ENCODE data around the gene MYL9. TPM values are rescaled to one million over a fixed set of nuclear protein-coding genes. Genes with fewer than 3 reads are reported as not detected.

The MYL9 gene
- total and polyA plus RNA-seq, 2 donors (not counting 1 experiment from before 2014, with no cell fraction given): 25.4 to 457 TPM

DNA sequence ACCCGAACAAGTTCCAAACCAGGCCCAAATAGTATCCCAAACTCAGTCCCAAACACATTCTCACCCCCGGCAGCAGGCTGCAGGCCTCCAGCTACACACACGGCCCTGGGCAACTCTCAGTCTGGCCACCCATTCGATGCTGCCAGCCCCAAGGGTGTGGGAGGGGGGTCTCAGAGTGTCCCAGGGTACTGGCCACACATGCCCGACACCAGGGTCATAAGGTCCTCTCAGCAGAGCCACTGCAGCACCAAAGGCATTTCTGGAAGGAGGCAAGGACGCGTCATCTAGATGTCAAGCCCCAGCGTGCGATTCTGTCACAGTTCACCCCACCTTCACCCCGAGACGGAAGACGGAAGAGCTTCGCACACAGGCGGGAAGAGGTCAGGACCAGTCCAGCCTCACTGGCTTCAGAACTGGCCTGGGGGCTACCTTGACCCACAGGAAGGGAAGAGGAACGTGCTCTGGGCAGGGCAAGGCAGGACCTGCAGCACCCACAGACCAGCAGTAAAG, 9.5 kb downstream of the MYL9 start:
- DNase-seq (ENCODE audit: low read depth in 2 of 2): peak in 1 of 2 donors; percentile 38
- no peak overlapping the region for H3K27ac ChIP-seq (ENCODE audit: insufficient read depth, low read length)
- H3K4me3 ChIP-seq (replicated peaks in 1 of 4; ENCODE audit: control extremely low read depth in 1 of 4, insufficient read depth in 1 of 4, low read depth in 3 of 4, low read length in 4 of 4): no peak overlapping the region
- TF ChIP-seq, protein P1, sequence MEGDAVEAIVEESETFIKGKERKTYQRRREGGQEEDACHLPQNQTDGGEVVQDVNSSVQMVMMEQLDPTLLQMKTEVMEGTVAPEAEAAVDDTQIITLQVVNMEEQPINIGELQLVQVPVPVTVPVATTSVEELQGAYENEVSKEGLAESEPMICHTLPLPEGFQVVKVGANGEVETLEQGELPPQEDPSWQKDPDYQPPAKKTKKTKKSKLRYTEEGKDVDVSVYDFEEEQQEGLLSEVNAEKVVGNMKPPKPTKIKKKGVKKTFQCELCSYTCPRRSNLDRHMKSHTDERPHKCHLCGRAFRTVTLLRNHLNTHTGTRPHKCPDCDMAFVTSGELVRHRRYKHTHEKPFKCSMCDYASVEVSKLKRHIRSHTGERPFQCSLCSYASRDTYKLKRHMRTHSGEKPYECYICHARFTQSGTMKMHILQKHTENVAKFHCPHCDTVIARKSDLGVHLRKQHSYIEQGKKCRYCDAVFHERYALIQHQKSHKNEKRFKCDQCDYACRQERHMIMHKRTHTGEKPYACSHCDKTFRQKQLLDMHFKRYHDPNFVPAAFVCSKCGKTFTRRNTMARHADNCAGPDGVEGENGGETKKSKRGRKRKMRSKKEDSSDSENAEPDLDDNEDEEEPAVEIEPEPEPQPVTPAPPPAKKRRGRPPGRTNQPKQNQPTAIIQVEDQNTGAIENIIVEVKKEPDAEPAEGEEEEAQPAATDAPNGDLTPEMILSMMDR (conservative IDR thresholded peaks at IDR 0.05 in 1 of 2, IDR thresholded peaks at IDR 0.05 in 1 of 2; ENCODE audit: low read depth in 1 of 2, low read length in 2 of 2): no peak
- TF ChIP-seq EZH2 (IDR thresholded peaks at IDR 0.05; ENCODE audit: low read length, missing control alignments): no peak
- no peaks in the 10 kb centered on the region for H3K4me1 ChIP-seq (ENCODE audit: control insufficient read depth, extremely low read depth, insufficient read depth, low read length)
- no peaks in the 10 kb centered on the region for H4K20me1 ChIP-seq (ENCODE audit: control insufficient read depth, extremely low read depth, insufficient read depth, low read length)
- no peak overlapping the region for H3K4me2 ChIP-seq (ENCODE audit: extremely low read depth, insufficient read depth, low read length)
- H3K9me3 ChIP-seq (ENCODE audit: control insufficient read depth, insufficient read depth, low read depth, low read length): no peaks in the 10 kb centered on the region
- no peak overlapping the region for H2AFZ ChIP-seq (ENCODE audit: low read length)
- H3K36me3 ChIP-seq (ENCODE audit: control insufficient read depth, insufficient read depth, low read length): peaks cover 23% of the 10 kb centered on the region
- H3K79me2 ChIP-seq (ENCODE audit: control insufficient read depth, insufficient read depth, low read length): peaks cover 2% of the 10 kb centered on the region
- H3K9ac ChIP-seq (ENCODE audit: insufficient read depth, low read length): no peak overlapping the region
- no peaks in the 10 kb centered on the region for H3K27me3 ChIP-seq (ENCODE audit: control insufficient read depth, insufficient read depth, low read length)

- H2AFZ ChIP-seq (ENCODE audit: low read length): no peak overlapping the region
Observed at GRCh38 chr20:36555248-36555647, 13.9 kb downstream of the MYL9 start.

DNA sequence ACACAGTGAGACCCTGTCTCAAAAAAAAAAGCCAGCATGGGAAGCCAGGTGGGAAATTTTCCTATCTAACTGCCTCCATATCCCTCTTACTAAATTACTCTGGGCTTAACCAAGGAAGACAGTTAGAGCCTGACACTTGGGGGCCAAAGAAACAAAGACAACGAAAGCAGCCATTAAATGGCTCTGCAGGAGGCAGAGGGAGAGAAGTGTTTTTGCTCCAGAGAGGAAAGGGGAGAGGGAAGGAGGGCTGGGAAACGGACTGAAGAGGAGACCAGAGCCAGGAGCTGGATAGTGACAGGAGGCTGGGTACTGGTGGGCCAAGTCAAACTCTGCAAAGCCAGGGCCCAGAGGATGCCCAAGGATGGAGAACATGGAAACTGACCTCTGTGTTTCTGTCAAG, 21.4 kb downstream of the MYL9 start:
- Histone ChIP-seq H3K9ac (ENCODE audit: insufficient read depth, low read length) (no peak overlapping the region), H3K4me2 (ENCODE audit: extremely low read depth, insufficient read depth, low read length) (no peak overlapping the region), H3K79me2 (ENCODE audit: control insufficient read depth, insufficient read depth, low read length) (no peaks in the 10 kb centered on the region), H2AFZ (ENCODE audit: low read length) (no peak overlapping the region), H3K27ac (ENCODE audit: insufficient read depth, low read length) (no peak overlapping the region), H3K9me3 (ENCODE audit: control insufficient read depth, insufficient read depth, low read depth, low read length) (no peaks in the 10 kb centered on the region), H3K27me3 (ENCODE audit: control insufficient read depth, insufficient read depth, low read length) (peaks cover 4% of the 10 kb centered on the region), H3K36me3 (ENCODE audit: control insufficient read depth, insufficient read depth, low read length) (no peaks in the 10 kb centered on the region), H3K4me1 (ENCODE audit: control insufficient read depth, extremely low read depth, insufficient read depth, low read length) (no peaks in the 10 kb centered on the region), H4K20me1 (ENCODE audit: control insufficient read depth, extremely low read depth, insufficient read depth, low read length) (no peaks in the 10 kb centered on the region), H3K4me3 (replicated peaks in 1 of 4; ENCODE audit: control extremely low read depth in 1 of 4, insufficient read depth in 1 of 4, low read depth in 3 of 4, low read length in 4 of 4) (no peak overlapping the region)
- DNase-seq (ENCODE audit: low read depth in 2 of 2): no peak
- no peak for TF ChIP-seq EZH2 (IDR thresholded peaks at IDR 0.05; ENCODE audit: low read length, missing control alignments)
- TF ChIP-seq, protein P1 (conservative IDR thresholded peaks at IDR 0.05 in 1 of 2, IDR thresholded peaks at IDR 0.05 in 1 of 2; ENCODE audit: low read depth in 1 of 2, low read length in 2 of 2): no peak

More at GRCh38 chr20:36555248-36555647, 13.9 kb downstream of the MYL9 start:
- Histone ChIP-seq H3K4me1 (ENCODE audit: control insufficient read depth, extremely low read depth, insufficient read depth, low read length) (no peaks in the 10 kb centered on the region), H4K20me1 (ENCODE audit: control insufficient read depth, extremely low read depth, insufficient read depth, low read length) (no peaks in the 10 kb centered on the region), H3K79me2 (ENCODE audit: control insufficient read depth, insufficient read depth, low read length) (no peaks in the 10 kb centered on the region), H3K36me3 (ENCODE audit: control insufficient read depth, insufficient read depth, low read length) (no peaks in the 10 kb centered on the region), H3K27ac (ENCODE audit: insufficient read depth, low read length) (no peak overlapping the region), H3K9me3 (ENCODE audit: control insufficient read depth, insufficient read depth, low read depth, low read length) (no peaks in the 10 kb centered on the region), H3K4me3 (replicated peaks in 1 of 4; ENCODE audit: control extremely low read depth in 1 of 4, insufficient read depth in 1 of 4, low read depth in 3 of 4, low read length in 4 of 4) (no peak overlapping the region), H3K27me3 (ENCODE audit: control insufficient read depth, insufficient read depth, low read length) (no peaks in the 10 kb centered on the region), H3K9ac (ENCODE audit: insufficient read depth, low read length) (no peak overlapping the region), H3K4me2 (ENCODE audit: extremely low read depth, insufficient read depth, low read length) (no peak overlapping the region)
- no peak for DNase-seq (ENCODE audit: low read depth in 2 of 2)
- TF ChIP-seq, protein P1 (conservative IDR thresholded peaks at IDR 0.05 in 1 of 2, IDR thresholded peaks at IDR 0.05 in 1 of 2; ENCODE audit: low read depth in 1 of 2, low read length in 2 of 2): no peak
- no peak for TF ChIP-seq EZH2 (IDR thresholded peaks at IDR 0.05; ENCODE audit: low read length, missing control alignments)

Data from fibroblast of lung (primary cell).